Endometrium (tissue), 2 donors: ENCODE measurements around the gene MON2.
"Not testable (repeated sequence)": the region's sequence is repeated elsewhere in the genome, so short reads cannot be mapped to it uniquely, and the experiment has no call there.

Source experiments
- FAIRE-seq: peaks from 2 replicates; lab custom pipeline; 2012; peaks lifted over from hg19 to GRCh38; lab: Jason Lieb, UNC
- donor health status: control.
- donor health status: control.

Gene MON2, protein sequence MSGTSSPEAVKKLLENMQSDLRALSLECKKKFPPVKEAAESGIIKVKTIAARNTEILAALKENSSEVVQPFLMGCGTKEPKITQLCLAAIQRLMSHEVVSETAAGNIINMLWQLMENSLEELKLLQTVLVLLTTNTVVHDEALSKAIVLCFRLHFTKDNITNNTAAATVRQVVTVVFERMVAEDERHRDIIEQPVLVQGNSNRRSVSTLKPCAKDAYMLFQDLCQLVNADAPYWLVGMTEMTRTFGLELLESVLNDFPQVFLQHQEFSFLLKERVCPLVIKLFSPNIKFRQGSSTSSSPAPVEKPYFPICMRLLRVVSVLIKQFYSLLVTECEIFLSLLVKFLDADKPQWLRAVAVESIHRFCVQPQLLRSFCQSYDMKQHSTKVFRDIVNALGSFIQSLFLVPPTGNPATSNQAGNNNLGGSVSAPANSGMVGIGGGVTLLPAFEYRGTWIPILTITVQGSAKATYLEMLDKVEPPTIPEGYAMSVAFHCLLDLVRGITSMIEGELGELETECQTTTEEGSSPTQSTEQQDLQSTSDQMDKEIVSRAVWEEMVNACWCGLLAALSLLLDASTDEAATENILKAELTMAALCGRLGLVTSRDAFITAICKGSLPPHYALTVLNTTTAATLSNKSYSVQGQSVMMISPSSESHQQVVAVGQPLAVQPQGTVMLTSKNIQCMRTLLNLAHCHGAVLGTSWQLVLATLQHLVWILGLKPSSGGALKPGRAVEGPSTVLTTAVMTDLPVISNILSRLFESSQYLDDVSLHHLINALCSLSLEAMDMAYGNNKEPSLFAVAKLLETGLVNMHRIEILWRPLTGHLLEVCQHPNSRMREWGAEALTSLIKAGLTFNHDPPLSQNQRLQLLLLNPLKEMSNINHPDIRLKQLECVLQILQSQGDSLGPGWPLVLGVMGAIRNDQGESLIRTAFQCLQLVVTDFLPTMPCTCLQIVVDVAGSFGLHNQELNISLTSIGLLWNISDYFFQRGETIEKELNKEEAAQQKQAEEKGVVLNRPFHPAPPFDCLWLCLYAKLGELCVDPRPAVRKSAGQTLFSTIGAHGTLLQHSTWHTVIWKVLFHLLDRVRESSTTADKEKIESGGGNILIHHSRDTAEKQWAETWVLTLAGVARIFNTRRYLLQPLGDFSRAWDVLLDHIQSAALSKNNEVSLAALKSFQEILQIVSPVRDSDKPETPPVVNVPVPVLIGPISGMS (N-terminal part only)

DNA sequence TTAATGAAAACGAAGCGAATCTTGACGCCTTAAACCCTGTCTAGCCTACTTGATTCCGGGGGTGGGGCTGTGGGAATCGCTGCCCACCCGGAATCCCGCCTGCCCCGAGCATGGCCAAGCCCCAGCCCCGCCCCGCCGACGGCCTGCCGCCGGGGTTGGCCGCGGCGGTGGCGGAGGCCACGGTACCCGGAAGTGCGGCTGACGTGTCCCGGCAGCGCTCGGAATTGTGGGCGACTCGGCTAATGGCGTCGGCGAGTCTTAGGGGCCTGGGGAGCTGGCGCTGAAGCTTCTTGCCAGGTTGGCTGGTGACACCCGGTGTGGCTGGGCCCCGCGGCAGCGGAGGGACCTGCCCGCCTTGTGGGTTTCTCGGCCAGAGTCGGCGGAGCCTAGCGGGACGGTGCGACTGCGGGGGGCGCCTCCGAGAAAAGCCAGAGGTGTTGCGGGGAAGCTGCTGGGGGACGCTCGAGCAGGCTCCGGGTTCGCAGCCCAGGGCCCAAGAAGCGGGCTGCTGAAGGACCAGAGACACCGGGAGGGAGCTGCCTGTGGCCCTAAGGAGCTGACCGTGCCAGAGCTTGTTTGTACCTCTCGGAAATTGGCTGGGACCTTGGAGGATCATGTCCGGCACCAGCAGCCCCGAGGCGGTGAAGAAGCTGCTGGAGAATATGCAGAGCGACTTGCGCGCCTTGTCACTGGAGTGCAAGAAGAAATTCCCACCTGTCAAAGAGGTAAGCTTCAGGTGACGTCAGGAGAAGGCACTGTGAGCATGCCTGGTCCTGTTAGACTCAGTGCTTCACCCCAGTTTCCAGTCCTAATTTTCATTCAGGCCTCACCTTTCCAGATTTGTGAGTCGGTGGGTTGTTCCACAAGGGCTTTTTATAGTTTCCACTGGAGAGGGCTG is at the start of gene MON2:
MON2 (plus strand) TSS at position 233 of the 898 bp plus-strand sequence; CDS start at position 615, 382 bp downstream.
- FAIRE-seq = no peak

- FAIRE-seq = peak; percentile 18
Observed at GRCh38 chr12:62426089-62426488, 40.5 kb upstream of the MON2 start.

DNA sequence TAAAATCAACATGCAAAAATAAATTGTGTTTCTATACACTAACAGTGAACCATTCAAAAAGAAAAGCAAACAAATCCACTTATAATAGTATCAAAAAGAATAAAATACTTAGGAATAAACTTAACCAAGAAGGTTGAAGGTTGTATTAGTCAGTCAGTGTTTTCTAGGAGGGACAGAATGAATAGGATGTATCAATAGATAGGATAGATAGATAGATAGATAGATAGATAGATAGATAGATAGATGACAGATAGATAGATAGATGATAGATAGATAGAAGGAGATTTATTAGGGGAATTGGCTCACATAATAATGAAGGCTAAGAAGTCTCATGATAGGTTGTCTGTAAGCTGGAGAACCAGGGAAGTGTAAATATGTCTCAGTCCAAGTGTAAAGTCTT is 37.2 kb upstream of the MON2 start:
- no peak for FAIRE-seq

- no peak for FAIRE-seq
Observed at GRCh38 chr12:62434494-62435302, 31.9 kb upstream of the MON2 start.

- FAIRE-seq = no peak
Observed at GRCh38 chr12:62435303-62436163, 31.1 kb upstream of the MON2 start.

DNA sequence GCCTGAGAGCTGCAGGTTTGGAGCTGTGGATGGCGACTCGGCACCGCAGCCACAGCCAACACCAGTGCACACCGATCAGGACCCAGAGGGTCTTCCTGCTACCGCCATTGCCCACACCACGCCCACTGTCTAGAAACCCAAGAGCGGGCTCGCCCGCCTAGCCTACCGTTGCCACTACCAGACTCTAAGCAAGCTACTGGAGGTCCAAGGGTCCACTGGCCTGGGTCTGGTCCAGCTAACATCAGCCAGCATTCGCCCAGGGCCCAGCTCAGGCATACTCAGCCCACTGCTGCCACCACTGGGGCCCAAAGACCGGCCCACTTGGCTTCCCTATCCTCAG is 30.5 kb upstream of the MON2 start:
- FAIRE-seq = no peak

GRCh38 chr12:62438098-62438692 is 28.4 kb upstream of the MON2 start:
- peak; percentile 26 for FAIRE-seq

GRCh38 chr12:62446754-62447452 is 19.7 kb upstream of the MON2 start:
- FAIRE-seq = no peak

GRCh38 chr12:62448436-62448835 is 18.2 kb upstream of the MON2 start:
- no peak for FAIRE-seq

- not testable (repeated sequence) for FAIRE-seq
Observed at GRCh38 chr12:62455429-62455828, 11.2 kb upstream of the MON2 start.

GRCh38 chr12:62458626-62459025 is 8.0 kb upstream of the MON2 start:
- FAIRE-seq = no peak

GRCh38 chr12:62459976-62460375 is 6.7 kb upstream of the MON2 start:
- no peak for FAIRE-seq

- not testable (repeated sequence) for FAIRE-seq
Observed at GRCh38 chr12:62461171-62461837, 5.3 kb upstream of the MON2 start.

GRCh38 chr12:62463252-62463651 is 3.4 kb upstream of the MON2 start:
- FAIRE-seq = not testable (repeated sequence)

DNA sequence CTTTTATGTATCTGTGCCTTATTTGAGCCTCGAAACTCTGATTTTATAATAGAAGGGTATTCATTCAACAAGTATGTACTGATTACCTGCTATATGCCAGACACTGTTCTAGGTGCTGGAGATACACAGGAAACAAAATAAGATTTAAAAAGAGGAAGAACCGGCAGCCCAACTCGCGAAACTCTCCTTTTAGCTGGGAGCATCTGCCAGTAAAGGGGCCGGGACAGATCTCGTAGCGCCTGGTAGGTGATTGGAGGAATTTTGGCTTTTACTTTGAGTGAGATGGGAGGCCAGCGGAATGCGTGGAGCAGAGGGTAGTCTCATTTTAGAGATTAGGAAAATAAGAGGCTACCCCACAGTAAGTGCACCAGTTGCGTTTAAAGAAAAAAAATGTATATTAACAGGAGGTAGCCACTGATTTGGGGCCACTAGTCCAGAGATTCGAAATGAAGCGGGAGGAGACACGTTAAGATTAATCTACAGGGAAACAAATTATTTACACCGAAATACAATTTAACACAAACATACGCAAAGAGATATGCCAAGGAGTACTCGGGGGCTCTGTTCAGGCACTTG is 520 bp upstream of the MON2 start:
- FAIRE-seq = no peak

DNA sequence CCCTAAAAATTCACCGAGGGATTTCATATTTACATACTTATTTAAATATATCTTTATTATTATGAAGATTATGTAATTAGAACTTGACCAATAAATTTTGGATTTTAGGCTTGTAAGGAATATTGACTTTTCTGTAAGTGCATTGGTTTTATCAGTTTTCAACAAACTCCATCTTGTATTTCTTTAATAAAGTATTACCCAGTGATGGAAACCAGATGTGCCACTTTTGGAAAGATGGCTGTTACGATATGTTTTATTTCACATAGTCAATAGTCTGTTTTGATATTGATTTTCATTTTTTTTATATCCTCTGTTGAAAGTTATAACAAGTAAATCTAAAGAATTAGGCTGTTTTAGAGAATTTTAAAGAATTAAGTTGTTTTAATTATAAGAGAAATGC is 1.8 kb downstream of the MON2 start:
- FAIRE-seq = no peak

- FAIRE-seq = no peak
Observed at GRCh38 chr12:62468935-62469334, 2.3 kb downstream of the MON2 start.

GRCh38 chr12:62469704-62470103 is 3.1 kb downstream of the MON2 start:
- no peak for FAIRE-seq
